Measurements from ENCODE around the gene RPS27.

DNA sequence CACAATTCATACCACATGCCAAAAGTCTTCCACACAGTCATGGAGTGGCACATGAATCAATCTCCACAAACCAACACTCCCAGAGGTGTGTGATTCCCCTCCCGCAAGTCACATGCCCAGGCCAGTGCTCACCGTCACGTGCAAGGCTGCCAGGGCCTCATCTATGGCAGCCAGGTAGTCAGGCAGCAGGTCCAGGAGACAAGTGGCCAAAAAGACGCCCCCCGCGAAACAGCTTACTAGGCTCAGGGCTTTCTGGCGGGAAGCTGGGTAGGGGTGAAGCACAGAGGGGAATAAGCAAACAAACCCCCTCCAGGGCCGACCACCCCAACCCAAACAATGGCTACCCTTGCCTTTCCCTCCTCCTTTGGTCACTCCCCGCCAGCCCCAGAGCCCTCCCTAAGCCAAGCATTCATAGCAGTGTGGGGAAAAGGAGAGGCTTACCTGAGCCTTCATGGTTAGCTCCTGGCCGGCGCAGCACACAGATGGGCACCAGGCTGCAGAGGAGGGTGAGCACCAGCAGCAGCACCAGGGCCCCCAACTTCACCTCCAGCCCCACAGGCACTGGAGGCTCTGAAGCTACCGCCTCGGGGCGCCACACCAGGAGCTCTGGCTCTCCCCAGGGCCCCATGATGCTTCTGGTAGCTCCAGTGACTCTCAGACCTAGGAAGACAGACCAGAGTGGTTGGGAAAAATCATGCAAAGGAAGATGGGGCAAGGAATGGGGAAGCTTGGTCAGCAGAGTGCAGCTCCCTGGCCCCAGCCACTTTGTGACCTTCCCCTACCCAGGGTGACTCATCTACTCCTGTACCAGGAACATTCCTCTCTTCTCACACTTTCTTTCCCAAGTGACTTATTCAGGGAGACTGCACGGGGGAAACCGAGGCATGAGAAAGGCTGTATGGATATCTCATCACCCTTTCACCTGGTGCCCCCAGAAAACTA lies 28.2 kb upstream of the RPS27 start:
- TF ChIP-seq TAF1 (IDR thresholded peaks at IDR 0.05; ENCODE audit: borderline replicate concordance, insufficient read depth, low read length), result no peak
- TF ChIP-seq, protein P1, sequence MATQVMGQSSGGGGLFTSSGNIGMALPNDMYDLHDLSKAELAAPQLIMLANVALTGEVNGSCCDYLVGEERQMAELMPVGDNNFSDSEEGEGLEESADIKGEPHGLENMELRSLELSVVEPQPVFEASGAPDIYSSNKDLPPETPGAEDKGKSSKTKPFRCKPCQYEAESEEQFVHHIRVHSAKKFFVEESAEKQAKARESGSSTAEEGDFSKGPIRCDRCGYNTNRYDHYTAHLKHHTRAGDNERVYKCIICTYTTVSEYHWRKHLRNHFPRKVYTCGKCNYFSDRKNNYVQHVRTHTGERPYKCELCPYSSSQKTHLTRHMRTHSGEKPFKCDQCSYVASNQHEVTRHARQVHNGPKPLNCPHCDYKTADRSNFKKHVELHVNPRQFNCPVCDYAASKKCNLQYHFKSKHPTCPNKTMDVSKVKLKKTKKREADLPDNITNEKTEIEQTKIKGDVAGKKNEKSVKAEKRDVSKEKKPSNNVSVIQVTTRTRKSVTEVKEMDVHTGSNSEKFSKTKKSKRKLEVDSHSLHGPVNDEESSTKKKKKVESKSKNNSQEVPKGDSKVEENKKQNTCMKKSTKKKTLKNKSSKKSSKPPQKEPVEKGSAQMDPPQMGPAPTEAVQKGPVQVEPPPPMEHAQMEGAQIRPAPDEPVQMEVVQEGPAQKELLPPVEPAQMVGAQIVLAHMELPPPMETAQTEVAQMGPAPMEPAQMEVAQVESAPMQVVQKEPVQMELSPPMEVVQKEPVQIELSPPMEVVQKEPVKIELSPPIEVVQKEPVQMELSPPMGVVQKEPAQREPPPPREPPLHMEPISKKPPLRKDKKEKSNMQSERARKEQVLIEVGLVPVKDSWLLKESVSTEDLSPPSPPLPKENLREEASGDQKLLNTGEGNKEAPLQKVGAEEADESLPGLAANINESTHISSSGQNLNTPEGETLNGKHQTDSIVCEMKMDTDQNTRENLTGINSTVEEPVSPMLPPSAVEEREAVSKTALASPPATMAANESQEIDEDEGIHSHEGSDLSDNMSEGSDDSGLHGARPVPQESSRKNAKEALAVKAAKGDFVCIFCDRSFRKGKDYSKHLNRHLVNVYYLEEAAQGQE (IDR thresholded peaks at IDR 0.05; ENCODE audit: insufficient read depth in 1 of 2, low read depth in 2 of 2, low read length in 2 of 2), result no peak
- TF ChIP-seq POLR2AphosphoS5 (IDR thresholded peaks at IDR 0.05; ENCODE audit: low read depth, low read length), result no peak
- no peak for TF ChIP-seq SIN3A (IDR thresholded peaks at IDR 0.05; ENCODE audit: borderline replicate concordance, insufficient read depth, low read length)
- TF ChIP-seq FOXP2 (optimal IDR thresholded peaks at IDR 0.05; ENCODE audit: borderline replicate concordance, extremely low read depth, extremely low read length, insufficient read depth), result no peak

Data from PFSK-1 (cell line).